LNCAP (cell line): ENCODE data around the gene ASCC3.

Experiments used
- TF ChIP-seq, protein P1 (sequence below): fragments of 450-650 bp; IDR thresholded peaks from 2 replicates; pipeline ENCODE4 v1.5.1; 2017; ENCODE audit warnings: mild to moderate bottlenecking

ASCC3 gene

DNA sequence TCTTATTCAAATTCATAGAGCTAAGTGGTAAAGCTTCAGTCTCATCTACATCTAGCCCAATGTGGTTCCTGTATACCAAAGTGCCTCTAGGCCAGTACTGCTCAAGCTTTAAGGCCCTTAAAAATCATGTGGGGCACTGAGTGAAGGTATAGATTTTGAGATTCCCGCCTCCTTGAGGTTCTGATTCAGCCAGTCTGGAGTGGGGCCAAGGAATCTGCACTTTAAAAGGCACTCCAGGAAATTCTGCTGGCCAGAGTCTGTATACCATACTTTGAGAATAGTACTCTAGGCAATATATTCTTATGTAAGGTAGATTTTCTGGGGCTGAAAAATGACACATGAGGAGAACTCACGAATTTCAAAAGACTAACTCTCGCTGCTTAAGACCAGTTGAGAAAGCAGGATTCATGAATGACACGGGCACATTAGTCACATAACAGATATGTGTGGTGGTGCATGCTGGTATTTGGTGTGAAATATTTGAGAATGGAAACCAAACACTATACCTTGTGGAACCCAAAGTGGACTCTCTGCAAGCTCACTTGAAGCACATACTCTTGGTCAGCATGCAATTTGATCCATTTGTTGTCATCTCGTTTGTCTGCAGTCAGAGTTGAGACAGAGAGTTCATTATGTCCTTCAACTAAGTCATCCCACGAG, 368.8 kb downstream of the ASCC3 start:
- TF ChIP-seq, protein P1, sequence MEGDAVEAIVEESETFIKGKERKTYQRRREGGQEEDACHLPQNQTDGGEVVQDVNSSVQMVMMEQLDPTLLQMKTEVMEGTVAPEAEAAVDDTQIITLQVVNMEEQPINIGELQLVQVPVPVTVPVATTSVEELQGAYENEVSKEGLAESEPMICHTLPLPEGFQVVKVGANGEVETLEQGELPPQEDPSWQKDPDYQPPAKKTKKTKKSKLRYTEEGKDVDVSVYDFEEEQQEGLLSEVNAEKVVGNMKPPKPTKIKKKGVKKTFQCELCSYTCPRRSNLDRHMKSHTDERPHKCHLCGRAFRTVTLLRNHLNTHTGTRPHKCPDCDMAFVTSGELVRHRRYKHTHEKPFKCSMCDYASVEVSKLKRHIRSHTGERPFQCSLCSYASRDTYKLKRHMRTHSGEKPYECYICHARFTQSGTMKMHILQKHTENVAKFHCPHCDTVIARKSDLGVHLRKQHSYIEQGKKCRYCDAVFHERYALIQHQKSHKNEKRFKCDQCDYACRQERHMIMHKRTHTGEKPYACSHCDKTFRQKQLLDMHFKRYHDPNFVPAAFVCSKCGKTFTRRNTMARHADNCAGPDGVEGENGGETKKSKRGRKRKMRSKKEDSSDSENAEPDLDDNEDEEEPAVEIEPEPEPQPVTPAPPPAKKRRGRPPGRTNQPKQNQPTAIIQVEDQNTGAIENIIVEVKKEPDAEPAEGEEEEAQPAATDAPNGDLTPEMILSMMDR = no peak

DNA sequence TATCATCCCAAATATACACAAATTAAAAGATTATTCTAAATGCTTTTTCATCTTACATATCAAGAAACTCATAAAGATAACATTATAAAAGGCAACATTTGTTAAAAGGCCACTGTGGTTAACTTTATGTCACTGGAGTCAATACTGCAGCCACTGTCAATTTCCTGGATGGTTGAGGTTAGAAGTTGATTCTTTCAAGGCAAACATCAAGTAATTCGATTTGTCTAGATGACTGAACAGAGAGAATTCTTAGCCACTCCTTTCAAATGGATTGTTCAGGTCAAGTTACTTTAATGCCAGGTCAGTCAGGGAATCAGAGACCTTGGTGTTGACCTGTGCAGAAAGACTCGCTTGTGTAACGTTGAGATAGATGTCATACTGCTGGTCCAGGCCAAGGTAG, 372.0 kb downstream of the ASCC3 start:
- TF ChIP-seq, protein P1 = no peak

DNA sequence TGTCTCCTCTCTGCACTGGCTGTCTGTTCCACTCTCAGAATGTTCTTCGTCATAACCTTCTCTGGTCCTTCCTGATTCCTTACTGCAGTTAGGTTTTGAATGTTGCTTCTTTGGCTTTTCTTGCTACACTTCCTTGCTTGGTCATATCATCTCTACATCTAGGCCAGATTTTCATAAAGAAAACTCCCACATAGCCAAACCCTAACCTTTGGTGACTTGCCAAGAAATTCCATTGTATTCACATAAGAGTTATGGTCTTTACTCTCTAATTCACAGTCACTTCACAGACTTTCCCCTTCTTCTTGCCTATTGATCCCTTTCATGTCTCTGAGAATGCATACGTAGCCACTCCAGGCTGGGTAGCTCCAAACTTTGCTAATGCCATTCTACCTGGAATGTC, 374.5 kb downstream of the ASCC3 start:
- TF ChIP-seq, protein P1 = no peak

DNA sequence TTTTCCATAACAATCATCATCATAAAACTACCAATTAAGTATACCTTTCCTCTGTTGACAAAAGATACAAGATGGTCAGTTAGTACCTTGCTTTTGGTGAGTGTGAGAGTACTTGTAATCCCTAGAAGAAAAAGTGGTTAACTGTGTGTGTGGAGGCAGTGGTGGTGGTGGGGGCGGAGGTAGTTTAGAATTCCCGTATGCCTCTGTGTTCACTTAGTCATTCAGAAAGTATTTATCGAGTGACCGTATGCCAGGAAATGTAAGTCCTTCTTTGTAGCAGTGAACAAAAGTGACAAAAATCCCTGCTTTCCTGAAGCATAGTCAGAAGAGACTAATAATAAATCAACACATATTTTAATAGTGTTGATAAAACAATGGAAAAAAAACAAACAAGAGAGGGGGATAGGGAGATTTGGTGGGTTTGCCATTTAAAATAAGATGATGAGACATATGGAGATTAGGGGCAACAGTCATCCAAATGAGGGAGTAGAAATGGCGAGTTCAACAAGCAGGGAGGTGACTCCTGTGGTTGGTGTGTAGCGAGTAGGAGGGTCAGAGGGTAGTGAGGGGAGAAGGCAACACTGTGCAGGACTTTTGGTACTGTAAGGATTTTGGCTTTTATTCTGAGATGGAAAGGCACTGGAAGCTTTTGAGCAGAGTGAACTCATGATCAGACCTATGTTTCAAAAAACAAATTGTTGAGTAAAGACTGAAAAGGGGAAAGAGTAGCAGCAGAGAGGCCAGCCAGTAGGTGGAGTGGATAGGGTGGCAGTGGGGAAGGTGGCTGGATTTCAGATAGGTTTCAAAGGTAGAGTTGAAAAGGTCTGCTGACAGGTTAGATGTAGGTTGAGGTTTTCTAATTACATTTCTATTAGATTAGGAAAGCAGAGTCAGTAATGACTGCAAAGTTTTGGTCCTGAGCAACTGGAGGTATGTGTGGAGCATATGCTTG, 376.1 kb downstream of the ASCC3 start:
- TF ChIP-seq, protein P1 = no peak

DNA sequence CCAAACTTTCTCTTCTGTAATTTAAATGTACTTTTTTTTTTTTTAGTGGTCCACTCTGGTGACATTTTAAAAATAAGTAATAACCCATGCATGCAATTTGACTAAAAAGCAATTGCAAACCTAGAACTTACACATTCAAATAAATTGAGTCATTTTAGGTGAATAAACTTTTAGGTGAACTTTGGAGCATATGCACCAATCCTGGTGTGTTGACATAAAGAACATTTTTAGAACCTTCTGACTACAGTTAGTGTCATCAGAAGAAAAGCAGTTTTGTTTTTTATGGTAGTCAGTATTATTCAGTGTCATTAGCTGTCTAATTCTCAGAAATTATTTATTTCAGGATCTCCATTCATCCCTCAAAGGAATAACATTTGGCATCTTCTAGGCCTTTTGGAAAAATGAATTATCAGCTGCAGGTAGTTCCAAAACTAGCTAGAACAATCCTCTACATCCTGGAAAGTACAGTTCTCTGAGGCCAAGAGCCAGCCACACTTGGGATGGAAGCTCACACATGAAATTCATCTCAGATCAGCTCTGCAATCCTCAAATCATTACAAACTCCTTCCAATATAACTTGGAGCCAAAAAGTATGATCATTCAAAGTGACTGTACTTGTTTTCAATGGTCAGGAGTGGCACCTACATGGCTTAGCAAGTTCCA, 378.0 kb downstream of the ASCC3 start:
- TF ChIP-seq, protein P1 = no peak

DNA sequence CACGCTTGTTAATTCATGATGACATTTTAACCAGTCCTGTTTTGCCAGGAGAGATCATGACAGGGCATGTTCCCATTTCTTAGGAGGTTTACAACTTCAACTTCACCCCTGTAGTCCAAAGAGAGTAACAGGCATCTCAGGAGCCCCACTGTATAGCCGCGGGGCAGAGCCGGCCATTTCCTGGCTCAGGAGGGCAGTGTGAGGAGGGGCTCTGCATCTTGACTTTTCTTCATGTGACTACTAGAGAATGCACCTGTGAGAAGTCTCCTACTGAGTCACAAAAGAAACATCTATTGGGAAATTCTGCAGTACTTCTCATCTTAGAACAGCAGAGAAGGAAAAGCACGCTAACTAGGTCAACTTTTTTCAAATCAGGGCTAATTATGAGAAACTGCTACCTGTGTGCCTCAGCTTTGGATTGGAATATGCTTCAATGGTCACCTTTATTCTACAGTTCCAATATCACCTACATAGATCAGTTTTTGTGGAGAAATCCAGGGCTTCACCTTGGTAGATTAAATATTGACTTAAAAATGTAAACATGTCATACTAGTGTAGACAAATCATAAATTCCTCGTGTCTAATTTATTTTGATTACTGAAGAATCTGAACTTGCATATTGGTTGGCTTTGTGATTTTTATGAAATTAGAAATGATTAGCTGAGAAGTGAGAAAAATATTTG, 387.8 kb downstream of the ASCC3 start:
- TF ChIP-seq, protein P1 = no peak
